Suprapubic skin (tissue), 3 donors: Measurements from ENCODE around the gene C19orf73.

ENCODE experiments used
- POLR2A ChIP-seq, 2 donors: fragments of 450-650 bp; IDR thresholded peaks; one replicate each; pipeline ENCODE4 v1.6.1; 2017; ENCODE audit warnings: antibody characterized with exemption in 2 of 2, mild to moderate bottlenecking in 2 of 2, moderate library complexity in 2 of 2
- TF ChIP-seq, protein P1 (sequence below), 2 donors: fragments of 200-600 bp in 1 of 2; fragments of 450-650 bp in 1 of 2; sonication (generic) in 1 of 2; IDR thresholded peaks; one replicate each; pipeline ENCODE4 v1.5.1; 2016 to 2019; ENCODE audit warnings: antibody characterized with exemption in 2 of 2, mild to moderate bottlenecking in 1 of 2, moderate library complexity in 1 of 2

DNA sequence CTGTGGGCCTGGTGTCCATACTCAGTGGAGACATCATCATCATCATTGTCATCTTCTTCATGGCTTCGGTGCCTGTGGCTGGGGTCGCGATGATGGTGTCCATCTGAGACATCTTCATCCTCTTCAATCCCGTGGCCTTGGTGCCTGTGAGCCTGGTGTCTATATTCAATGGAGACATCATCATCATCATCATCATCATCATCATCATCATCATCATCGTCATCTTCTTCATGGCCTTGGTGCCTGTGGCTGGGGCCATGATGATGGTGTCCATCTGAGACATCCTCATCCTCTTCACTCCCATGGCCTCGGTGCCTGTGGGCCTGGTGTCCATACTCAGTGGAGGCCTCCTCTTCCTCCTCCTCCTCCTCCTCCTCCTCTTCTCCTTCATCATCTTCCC, 35.3 kb upstream of the C19orf73 start:
- no peak for TF ChIP-seq POLR2A (IDR thresholded peaks at IDR 0.05)
- TF ChIP-seq, protein P1, sequence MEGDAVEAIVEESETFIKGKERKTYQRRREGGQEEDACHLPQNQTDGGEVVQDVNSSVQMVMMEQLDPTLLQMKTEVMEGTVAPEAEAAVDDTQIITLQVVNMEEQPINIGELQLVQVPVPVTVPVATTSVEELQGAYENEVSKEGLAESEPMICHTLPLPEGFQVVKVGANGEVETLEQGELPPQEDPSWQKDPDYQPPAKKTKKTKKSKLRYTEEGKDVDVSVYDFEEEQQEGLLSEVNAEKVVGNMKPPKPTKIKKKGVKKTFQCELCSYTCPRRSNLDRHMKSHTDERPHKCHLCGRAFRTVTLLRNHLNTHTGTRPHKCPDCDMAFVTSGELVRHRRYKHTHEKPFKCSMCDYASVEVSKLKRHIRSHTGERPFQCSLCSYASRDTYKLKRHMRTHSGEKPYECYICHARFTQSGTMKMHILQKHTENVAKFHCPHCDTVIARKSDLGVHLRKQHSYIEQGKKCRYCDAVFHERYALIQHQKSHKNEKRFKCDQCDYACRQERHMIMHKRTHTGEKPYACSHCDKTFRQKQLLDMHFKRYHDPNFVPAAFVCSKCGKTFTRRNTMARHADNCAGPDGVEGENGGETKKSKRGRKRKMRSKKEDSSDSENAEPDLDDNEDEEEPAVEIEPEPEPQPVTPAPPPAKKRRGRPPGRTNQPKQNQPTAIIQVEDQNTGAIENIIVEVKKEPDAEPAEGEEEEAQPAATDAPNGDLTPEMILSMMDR (IDR thresholded peaks at IDR 0.05): no peak
